Endometrial microvascular endothelial cells (primary cell): Measurements from ENCODE around the gene RNF4. TPM values are rescaled to one million over a fixed set of nuclear protein-coding genes. Genes with fewer than 3 reads are reported as not detected.
"Not testable (repeated sequence)": the region's sequence is repeated elsewhere in the genome, so short reads cannot be mapped to it uniquely, and the experiment has no call there.

Experiments
- in situ Hi-C: cut with HindIII; loops from 2 replicates; pipeline ENCODE4 v1.10.0; 2017; ENCODE audit warnings: low sequenced_read_pairs, low pct_unique_long_range_greater_than_20kb; ENCODE audit errors: inconsistent ontology term
- total RNA-seq: library from RNA; depleted of rRNA; stranded (reverse); fragments of >200 nt; gene quantifications from one replicate; pipeline ENCODE4 v1.2.3, GENCODE V29; 2015; ENCODE audit errors: inconsistent ontology term

Gene RNF4
- total RNA-seq, 1 donor from 2014 or later: 74.1 TPM

- in situ Hi-C loops: not testable (repeated sequence)
Observed at GRCh38 chr4:2546961-2547691, 78.2 kb downstream of the RNF4 start.

GRCh38 chr4:2551118-2551517 is 82.2 kb downstream of the RNF4 start:
- in situ Hi-C loops: no loop called here

- in situ Hi-C loops: no loop called here
Observed at GRCh38 chr4:2552806-2553205, 83.9 kb downstream of the RNF4 start.

- in situ Hi-C loops: no loop called here
Observed at GRCh38 chr4:2558301-2558700, 89.4 kb downstream of the RNF4 start.

- in situ Hi-C loops: no loop called here
Observed at GRCh38 chr4:2560167-2560566, 91.3 kb downstream of the RNF4 start.

Other genes with a start within 250 kb of the RNF4 start
- 19.2 TPM for gene HAUS3, start 227.0 kb upstream of the RNF4 start, total RNA-seq
- gene POLN, start 227.0 kb upstream of the RNF4 start, total RNA-seq: 2.3 TPM
- 77.6 TPM for gene MXD4, start 207.0 kb upstream of the RNF4 start, total RNA-seq
- 12.3 TPM for gene ZFYVE28, start 50.5 kb upstream of the RNF4 start, total RNA-seq
- gene CFAP99, start 50.2 kb upstream of the RNF4 start, total RNA-seq: not detected
- gene FAM193A, start 67.5 kb downstream of the RNF4 start, total RNA-seq: 14.0 TPM